Uterus (tissue), 4 donors: ENCODE measurements around the gene EPB42. TPM values are rescaled to one million over a fixed set of nuclear protein-coding genes. Genes with fewer than 3 reads are reported as not detected.

Experiments used
- DNase-seq, 2 donors: peaks; one replicate each; pipeline ENCODE4 v3.0.0-alpha.2; 2019 to 2020
- H3K27ac ChIP-seq, 2 donors: fragments of 200-600 bp; sonication (generic); 1 replicate in 1 of 2; 2 replicates in 1 of 2; pipeline ENCODE4 v1.5.1; 2016 to 2018
- H3K27me3 ChIP-seq, 2 donors: fragments of 200-600 bp; sonication (generic); one replicate each; pipeline ENCODE4 v1.5.1; 2018 to 2019; ENCODE audit warnings: control low read depth in 1 of 2
- H3K36me3 ChIP-seq, 2 donors: fragments of 200-600 bp; sonication (generic); one replicate each; pipeline ENCODE4 v1.5.1; 2019; ENCODE audit warnings: control low read depth in 1 of 2
- H3K4me1 ChIP-seq, 2 donors: fragments of 200-600 bp; sonication (generic); one replicate each; pipeline ENCODE4 v1.5.1; 2018 to 2019; ENCODE audit warnings: control low read depth in 1 of 2
- H3K4me3 ChIP-seq, 2 donors: fragments of 200-600 bp; sonication (generic); 1 replicate in 1 of 2; 2 replicates in 1 of 2; pipeline ENCODE4 v1.5.1; 2018 to 2019; ENCODE audit warnings: mild to moderate bottlenecking in 1 of 2
- H3K9me3 ChIP-seq, 2 donors: fragments of 200-600 bp; sonication (generic); one replicate each; pipeline ENCODE4 v1.5.1; 2019; ENCODE audit warnings: control low read depth in 1 of 2
- CTCF ChIP-seq, 4 experiments: fragments of 200-600 bp in 2 of 4; fragments of 450-650 bp in 2 of 4; sonication (generic) in 2 of 4; IDR thresholded peaks; one replicate each; pipeline ENCODE4 v1.5.1; 2016 to 2019; ENCODE audit warnings: antibody characterized with exemption in 4 of 4, mild to moderate bottlenecking in 2 of 4, moderate library complexity in 1 of 4
- POLR2A ChIP-seq, 2 donors: fragments of 450-650 bp; IDR thresholded peaks; one replicate each; pipeline ENCODE4 v1.6.1; 2016; ENCODE audit warnings: antibody characterized with exemption in 2 of 2, mild to moderate bottlenecking in 1 of 2, moderate library complexity in 1 of 2
- intact Hi-C: fragments of 100-400 bp; cut with DNase I; formaldehyde crosslinking; loops from one replicate; pipeline ENCODE4 v1.15.1; 2023; ENCODE audit warnings: low total_unique reads
- total RNA-seq, 4 donors: library from RNA; depleted of rRNA in 3 of 4; stranded (reverse); fragments of >200 nt in 3 of 4; gene quantifications; one replicate each; pipeline versions ENCODE4 v1.1.0 to v1.2.4, GENCODE V29; 2014 to 2023
- donor health status: DM: yes; HTN: yes; CAD: no.

Gene EPB42
- total RNA-seq, 4 donors from 2014 or later = 2.6 TPM; not detected in 3

GRCh38 chr15:43193710-43194109 lies 27.1 kb downstream of the EPB42 start:
- Histone ChIP-seq H3K27ac (no peak overlapping the region), H3K36me3 (no peaks in the 10 kb centered on the region), H3K9me3 (no peaks in the 10 kb centered on the region), H3K27me3 (no peaks in the 10 kb centered on the region), H3K4me3 (no peak overlapping the region), H3K4me1 (no peaks in the 10 kb centered on the region)
- DNase-seq = no peak
- intact Hi-C loops = no loop called here
- TF ChIP-seq CTCF (IDR thresholded peaks at IDR 0.05) = no peak
- TF ChIP-seq POLR2A (IDR thresholded peaks at IDR 0.05) = no peak

- H3K4me3 ChIP-seq = no peak overlapping the region
- no peaks in the 10 kb centered on the region for H3K27me3 ChIP-seq
- no peak for DNase-seq
- TF ChIP-seq CTCF (IDR thresholded peaks at IDR 0.05) = no peak
- no peak for TF ChIP-seq POLR2A (IDR thresholded peaks at IDR 0.05)
- no peaks in the 10 kb centered on the region for H3K4me1 ChIP-seq
- no peaks in the 10 kb centered on the region for H3K36me3 ChIP-seq
- no peak overlapping the region for H3K27ac ChIP-seq
- intact Hi-C loops = no loop called here
- no peaks in the 10 kb centered on the region for H3K9me3 ChIP-seq
Observed at GRCh38 chr15:43190178-43190577, 30.6 kb downstream of the EPB42 start.

GRCh38 chr15:43189296-43189695 lies 31.5 kb downstream of the EPB42 start:
- no peak overlapping the region for H3K27ac ChIP-seq
- intact Hi-C loops = no loop called here
- no peaks in the 10 kb centered on the region for H3K9me3 ChIP-seq
- H3K4me3 ChIP-seq = no peak overlapping the region
- H3K4me1 ChIP-seq = no peaks in the 10 kb centered on the region
- DNase-seq = no peak
- H3K27me3 ChIP-seq = no peaks in the 10 kb centered on the region
- no peaks in the 10 kb centered on the region for H3K36me3 ChIP-seq
- TF ChIP-seq CTCF (IDR thresholded peaks at IDR 0.05) (no peak), POLR2A (IDR thresholded peaks at IDR 0.05) (no peak)

GRCh38 chr15:43187544-43188155 lies 33.2 kb downstream of the EPB42 start:
- intact Hi-C loops = no loop called here
- Histone ChIP-seq H3K4me3 (no peak overlapping the region), H3K9me3 (no peaks in the 10 kb centered on the region), H3K4me1 (no peaks in the 10 kb centered on the region), H3K27ac (no peak overlapping the region), H3K27me3 (no peaks in the 10 kb centered on the region), H3K36me3 (no peaks in the 10 kb centered on the region)
- TF ChIP-seq CTCF (IDR thresholded peaks at IDR 0.05) = peak; percentile 40 to 48 (median 46)
- no peak for TF ChIP-seq POLR2A (IDR thresholded peaks at IDR 0.05)
- DNase-seq = no peak

- Histone ChIP-seq H3K27ac (peak overlapping the region; percentile 69 to 91), H3K4me3 (peak overlapping the region; percentile 72 to 87), H3K27me3 (no peaks in the 10 kb centered on the region), H3K4me1 (no peaks in the 10 kb centered on the region), H3K9me3 (no peaks in the 10 kb centered on the region), H3K36me3 (no peaks in the 10 kb centered on the region)
- DNase-seq = no peak
- TF ChIP-seq CTCF (IDR thresholded peaks at IDR 0.05) (no peak), POLR2A (IDR thresholded peaks at IDR 0.05) (no peak)
- intact Hi-C loops = no loop called here
Observed at GRCh38 chr15:43186003-43186353, 34.8 kb downstream of the EPB42 start.
